HG03045 (cell line): Measurements from ENCODE around the gene ABCF1.

Source experiments
- ATAC-seq: cut with Tn5 transposase; IDR thresholded peaks from one replicate; pipeline ENCODE4 v1.9.1; 2021; ENCODE audit warnings: mild to moderate bottlenecking, moderate library complexity; ENCODE audit not compliant: unreplicated experiment

Gene ABCF1

GRCh38 chr6:30618270-30618797 lies 47.1 kb downstream of the ABCF1 start:
- no peak for ATAC-seq

GRCh38 chr6:30619561-30619960 lies 48.3 kb downstream of the ABCF1 start:
- ATAC-seq: no peak

GRCh38 chr6:30625511-30625910 lies 54.3 kb downstream of the ABCF1 start:
- no peak for ATAC-seq

GRCh38 chr6:30626484-30627366 lies 55.5 kb downstream of the ABCF1 start, which contains the start of gene ATAT1:
Gene ATAT1 (plus strand): TSS chr6:30626874.
- ATAC-seq: peak; percentile 81

GRCh38 chr6:30635834-30636233 lies 64.6 kb downstream of the ABCF1 start:
- ATAC-seq: no peak

- ATAC-seq: no peak
These were observed 69.2 kb downstream of the ABCF1 start for GRCh38 chr6:30640481-30640880.

GRCh38 chr6:30641048-30641447 lies 69.8 kb downstream of the ABCF1 start:
- no peak for ATAC-seq
